ENCODE data around the gene NEK5.

The NEK5 gene

DNA sequence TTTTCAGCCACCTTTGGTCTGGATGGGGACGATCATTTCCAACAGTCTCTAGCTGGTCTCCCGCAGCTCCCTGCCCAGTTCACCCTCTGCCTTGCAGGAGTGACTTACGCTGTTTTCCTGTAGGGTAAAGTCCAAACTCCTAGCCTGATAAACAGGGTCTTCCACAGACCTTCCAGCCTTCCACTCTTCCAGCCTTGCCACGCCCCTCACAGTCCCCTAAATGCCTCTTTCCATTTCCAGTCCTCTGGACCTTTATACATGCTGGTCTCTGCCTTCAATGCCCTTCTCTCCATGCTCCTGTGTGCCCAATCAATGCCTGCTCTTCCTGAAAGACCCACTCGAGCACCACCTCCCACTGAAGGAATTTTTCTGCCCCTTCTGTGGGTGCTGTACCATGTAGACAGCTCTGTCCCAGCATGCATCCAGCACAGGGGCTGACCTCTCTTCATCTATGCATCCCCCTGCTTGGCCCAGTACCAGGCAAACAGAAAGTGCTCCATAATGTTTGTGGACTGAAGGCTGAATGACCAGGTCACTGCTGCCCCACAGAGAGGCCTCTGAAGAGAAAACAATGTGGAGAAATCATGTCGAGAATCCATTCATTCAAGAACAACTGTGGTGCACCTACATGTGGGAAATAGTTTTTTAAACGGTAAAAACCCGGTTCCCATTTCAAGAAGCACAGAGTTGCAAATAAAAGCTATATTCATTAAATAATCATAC lies 122.2 kb downstream of the NEK5 start:
- H3K4me1 ChIP-seq (ENCODE audit: control insufficient read depth in 5 of 5, insufficient read depth in 5 of 5, low read length in 5 of 5): peaks cover 0 to 13% (median 11%) of the 10 kb centered on the region in 5 donors
- no peaks in the 10 kb centered on the region for H3K27me3 ChIP-seq (ENCODE audit: control insufficient read depth in 5 of 5, insufficient read depth in 4 of 5, low read length in 5 of 5)
- H3K4me3 ChIP-seq (ENCODE audit: low read depth in 1 of 5, low read length in 5 of 5): no peak overlapping the region
- no peak overlapping the region for H3K27ac ChIP-seq (ENCODE audit: low read depth, low read length)
- no peaks in the 10 kb centered on the region for H3K36me3 ChIP-seq (ENCODE audit: control insufficient read depth in 5 of 5, insufficient read depth in 5 of 5, low read length in 5 of 5)
- H3K9ac ChIP-seq (ENCODE audit: low read length in 5 of 5): no peak overlapping the region
- H3K9me3 ChIP-seq (ENCODE audit: control insufficient read depth in 5 of 5, low read length in 5 of 5): no peaks in the 10 kb centered on the region

DNA sequence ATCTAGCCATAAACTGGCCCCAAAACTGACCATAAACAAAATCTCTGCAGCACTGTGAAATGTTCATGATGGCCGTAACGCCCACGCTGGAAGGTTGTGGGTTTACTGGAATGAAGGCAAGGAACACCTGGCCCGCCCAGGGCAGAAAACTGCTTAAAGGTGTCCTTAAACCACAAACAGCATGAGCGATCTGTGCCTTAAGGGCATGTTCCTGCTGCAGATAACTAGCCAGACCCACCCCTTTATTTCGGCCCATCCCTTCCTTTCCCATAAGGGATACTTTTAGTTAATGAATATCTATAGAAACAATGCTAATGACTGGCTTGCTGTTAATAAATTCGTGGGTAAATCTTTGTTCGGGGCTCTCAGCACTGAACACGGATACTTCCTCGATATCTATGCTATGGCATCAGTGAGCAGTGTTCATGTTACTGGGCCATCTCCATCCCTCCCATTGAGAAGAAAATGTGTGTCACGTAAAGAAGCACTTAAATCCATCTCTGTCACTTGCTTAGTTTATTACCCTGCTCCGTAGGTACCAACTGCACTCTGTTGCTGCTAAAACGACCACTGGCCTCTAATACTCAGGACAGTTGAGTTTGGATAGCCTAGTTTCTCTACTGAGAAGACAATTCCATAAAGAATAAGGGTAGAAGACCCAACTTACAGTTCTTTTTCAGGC lies 122.9 kb downstream of the NEK5 start:
- H3K27me3 ChIP-seq (ENCODE audit: control insufficient read depth in 5 of 5, insufficient read depth in 4 of 5, low read length in 5 of 5): no peaks in the 10 kb centered on the region
- no peak overlapping the region for H3K4me3 ChIP-seq (ENCODE audit: low read depth in 1 of 5, low read length in 5 of 5)
- no peak overlapping the region for H3K27ac ChIP-seq (ENCODE audit: low read depth, low read length)

DNA sequence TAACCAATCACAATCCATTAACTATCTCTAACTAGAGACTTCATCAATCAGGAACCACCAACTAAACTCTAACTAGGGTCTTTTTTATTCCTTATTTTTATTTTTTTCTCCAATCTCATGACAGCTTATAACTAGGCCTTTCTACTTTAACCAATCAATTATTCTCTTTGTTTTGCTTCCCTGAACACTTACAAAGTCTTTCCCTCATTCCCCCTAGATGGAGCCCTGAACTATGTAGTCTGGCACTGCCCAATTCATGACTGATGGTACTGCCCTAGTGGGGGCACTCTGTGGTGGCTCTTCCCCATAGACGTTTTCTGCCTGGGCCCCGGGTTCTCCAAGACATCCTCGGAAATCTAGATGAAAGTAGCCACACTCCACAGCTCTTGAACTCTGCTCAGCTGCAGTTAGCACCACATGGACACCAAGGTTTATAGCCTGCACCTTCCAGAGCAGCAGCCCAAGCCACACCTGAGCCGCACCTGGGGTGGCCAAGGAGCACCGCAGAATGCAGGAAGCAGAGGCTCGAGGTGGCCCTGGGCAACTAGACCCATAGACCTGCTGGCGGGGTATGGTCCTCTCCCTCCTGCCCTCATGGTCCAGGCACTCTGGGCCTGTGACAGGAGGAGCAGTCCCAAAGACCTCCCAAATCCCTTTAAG lies 124.2 kb downstream of the NEK5 start:
- no peaks in the 10 kb centered on the region for H3K27me3 ChIP-seq (ENCODE audit: control insufficient read depth in 5 of 5, insufficient read depth in 4 of 5, low read length in 5 of 5)
- H3K9me3 ChIP-seq (ENCODE audit: control insufficient read depth in 5 of 5, low read length in 5 of 5): no peaks in the 10 kb centered on the region
- no peak overlapping the region for H3K9ac ChIP-seq (ENCODE audit: low read length in 5 of 5)
- H3K4me1 ChIP-seq (ENCODE audit: control insufficient read depth in 5 of 5, insufficient read depth in 5 of 5, low read length in 5 of 5): peaks cover 0 to 7% (median 5%) of the 10 kb centered on the region in 5 donors
- no peak overlapping the region for H3K27ac ChIP-seq (ENCODE audit: low read depth, low read length)
- no peak overlapping the region for H3K4me3 ChIP-seq (ENCODE audit: low read depth in 1 of 5, low read length in 5 of 5)
- no peaks in the 10 kb centered on the region for H3K36me3 ChIP-seq (ENCODE audit: control insufficient read depth in 5 of 5, insufficient read depth in 5 of 5, low read length in 5 of 5)

More for the DNA sequence above, 122.9 kb downstream of the NEK5 start:
- Histone ChIP-seq H3K36me3 (ENCODE audit: control insufficient read depth in 5 of 5, insufficient read depth in 5 of 5, low read length in 5 of 5) (no peaks in the 10 kb centered on the region), H3K9ac (ENCODE audit: low read length in 5 of 5) (no peak overlapping the region), H3K4me1 (ENCODE audit: control insufficient read depth in 5 of 5, insufficient read depth in 5 of 5, low read length in 5 of 5) (peaks cover 0 to 7% (median 5%) of the 10 kb centered on the region in 5 donors), H3K9me3 (ENCODE audit: control insufficient read depth in 5 of 5, low read length in 5 of 5) (no peaks in the 10 kb centered on the region)

DNA sequence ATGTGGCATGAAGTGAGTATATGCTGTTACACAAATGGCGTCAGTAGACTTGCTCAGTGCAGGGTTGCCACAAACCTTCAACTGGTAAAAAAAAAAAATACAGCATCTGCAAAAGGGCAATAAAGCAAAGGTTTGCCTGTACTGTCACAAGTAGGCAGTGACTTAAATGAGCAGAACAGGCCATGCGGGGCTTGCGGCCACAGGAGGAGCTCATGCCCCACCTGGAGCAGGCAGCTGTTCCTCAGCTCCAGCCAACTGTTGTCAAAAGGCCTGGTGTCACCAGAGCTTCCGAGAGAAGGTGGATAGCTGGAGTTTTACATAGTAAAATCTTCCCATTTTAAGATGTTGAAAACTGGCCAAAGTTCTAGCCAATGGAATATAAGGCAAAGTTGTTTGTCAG lies 125.3 kb downstream of the NEK5 start:
- Histone ChIP-seq H3K4me3 (ENCODE audit: low read depth in 1 of 5, low read length in 5 of 5) (no peak overlapping the region), H3K27ac (ENCODE audit: low read depth, low read length) (no peak overlapping the region), H3K4me1 (ENCODE audit: control insufficient read depth in 5 of 5, insufficient read depth in 5 of 5, low read length in 5 of 5) (peaks cover 0 to 18% (median 11%) of the 10 kb centered on the region in 5 donors)

DNA sequence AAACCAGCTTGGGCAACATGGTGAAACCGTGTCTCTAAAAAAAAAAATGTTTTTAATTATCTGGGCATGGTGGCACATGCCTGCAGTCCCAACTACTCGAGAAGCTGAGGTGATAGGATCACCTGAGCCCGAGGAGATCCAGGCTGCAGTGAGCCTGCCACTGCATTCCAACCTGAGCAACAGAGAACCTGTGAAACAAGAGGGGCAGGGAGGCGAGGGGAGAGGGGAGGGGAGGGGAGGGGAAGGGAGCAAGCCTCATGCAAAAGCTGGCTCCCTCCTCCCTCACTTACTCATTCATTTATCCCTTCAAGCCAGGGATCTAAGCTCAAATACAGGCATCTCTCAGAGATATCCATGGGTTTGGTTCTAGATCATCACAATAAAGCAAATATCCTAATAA lies 126.5 kb downstream of the NEK5 start:
- Histone ChIP-seq H3K27me3 (ENCODE audit: control insufficient read depth in 5 of 5, insufficient read depth in 4 of 5, low read length in 5 of 5) (no peaks in the 10 kb centered on the region), H3K4me1 (ENCODE audit: control insufficient read depth in 5 of 5, insufficient read depth in 5 of 5, low read length in 5 of 5) (peaks cover 0 to 18% (median 11%) of the 10 kb centered on the region in 5 donors), H3K4me3 (ENCODE audit: low read depth in 1 of 5, low read length in 5 of 5) (no peak overlapping the region), H3K9ac (ENCODE audit: low read length in 5 of 5) (no peak overlapping the region), H3K9me3 (ENCODE audit: control insufficient read depth in 5 of 5, low read length in 5 of 5) (no peaks in the 10 kb centered on the region), H3K36me3 (ENCODE audit: control insufficient read depth in 5 of 5, insufficient read depth in 5 of 5, low read length in 5 of 5) (no peaks in the 10 kb centered on the region), H3K27ac (ENCODE audit: low read depth, low read length) (no peak overlapping the region)

More for the DNA sequence above, 125.3 kb downstream of the NEK5 start:
- Histone ChIP-seq H3K9me3 (ENCODE audit: control insufficient read depth in 5 of 5, low read length in 5 of 5) (no peaks in the 10 kb centered on the region), H3K9ac (ENCODE audit: low read length in 5 of 5) (no peak overlapping the region), H3K36me3 (ENCODE audit: control insufficient read depth in 5 of 5, insufficient read depth in 5 of 5, low read length in 5 of 5) (no peaks in the 10 kb centered on the region), H3K27me3 (ENCODE audit: control insufficient read depth in 5 of 5, insufficient read depth in 4 of 5, low read length in 5 of 5) (no peaks in the 10 kb centered on the region)

DNA sequence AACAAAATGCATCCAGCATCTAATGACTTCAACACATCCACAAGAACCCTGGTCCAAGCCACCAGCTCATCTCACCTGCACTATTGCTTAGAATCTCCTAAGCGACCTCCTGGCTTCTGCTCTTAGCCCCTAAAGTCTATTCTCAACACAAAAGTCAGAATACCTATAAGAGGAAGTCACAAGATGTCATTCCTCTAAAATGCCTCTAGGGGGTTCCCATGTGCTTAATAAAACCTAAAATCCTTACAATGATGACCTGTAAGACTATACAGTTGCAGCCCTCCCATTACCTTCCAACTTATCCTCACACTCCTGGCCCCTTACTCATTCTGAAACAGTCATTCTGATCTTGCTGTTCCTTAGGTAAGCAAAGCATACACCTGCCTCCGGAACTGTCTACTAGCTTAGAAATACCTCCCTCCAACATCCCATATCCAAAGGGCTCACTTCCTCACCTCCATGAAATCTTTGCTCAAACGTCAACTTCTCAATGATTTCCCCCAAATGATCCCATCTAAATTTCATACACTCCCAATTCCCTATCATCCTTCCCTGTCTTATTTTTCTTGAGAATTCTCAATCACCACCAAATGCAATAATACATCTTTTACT lies 127.6 kb downstream of the NEK5 start:
- Histone ChIP-seq H3K4me1 (ENCODE audit: control insufficient read depth in 5 of 5, insufficient read depth in 5 of 5, low read length in 5 of 5) (peaks cover 2 to 22% (median 15%) of the 10 kb centered on the region in 5 donors), H3K27ac (ENCODE audit: low read depth, low read length) (no peak overlapping the region), H3K9me3 (ENCODE audit: control insufficient read depth in 5 of 5, low read length in 5 of 5) (no peaks in the 10 kb centered on the region)

DNA sequence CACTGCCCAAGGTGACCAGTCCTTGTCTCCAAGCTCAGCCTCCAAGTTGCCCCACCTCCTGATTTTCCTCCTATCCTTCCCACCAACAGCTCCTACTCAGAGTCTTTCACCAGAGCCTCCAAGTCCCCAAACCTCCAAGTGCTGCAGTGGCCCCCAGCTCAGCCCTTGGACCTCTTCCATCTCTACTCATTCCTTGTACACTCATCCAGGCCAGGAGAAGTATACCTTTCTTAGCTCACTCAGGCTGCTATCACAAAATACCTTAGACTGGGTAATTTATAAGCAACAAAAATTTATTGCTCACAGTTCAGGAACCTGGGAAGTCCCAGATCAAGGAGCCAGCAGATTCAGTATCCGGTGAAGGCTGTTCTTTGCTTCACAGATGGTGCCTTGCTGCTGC lies 129.0 kb downstream of the NEK5 start:
- no peak overlapping the region for H3K9ac ChIP-seq (ENCODE audit: low read length in 5 of 5)
- H3K4me3 ChIP-seq (ENCODE audit: low read depth in 1 of 5, low read length in 5 of 5): peak overlapping the region in 1 of 5 donors; percentile 45
- H3K27ac ChIP-seq (ENCODE audit: low read depth, low read length): no peak overlapping the region

More for the DNA sequence above, 127.6 kb downstream of the NEK5 start:
- Histone ChIP-seq H3K4me3 (ENCODE audit: low read depth in 1 of 5, low read length in 5 of 5) (no peak overlapping the region), H3K36me3 (ENCODE audit: control insufficient read depth in 5 of 5, insufficient read depth in 5 of 5, low read length in 5 of 5) (no peaks in the 10 kb centered on the region), H3K27me3 (ENCODE audit: control insufficient read depth in 5 of 5, insufficient read depth in 4 of 5, low read length in 5 of 5) (no peaks in the 10 kb centered on the region), H3K9ac (ENCODE audit: low read length in 5 of 5) (no peak overlapping the region)

DNA sequence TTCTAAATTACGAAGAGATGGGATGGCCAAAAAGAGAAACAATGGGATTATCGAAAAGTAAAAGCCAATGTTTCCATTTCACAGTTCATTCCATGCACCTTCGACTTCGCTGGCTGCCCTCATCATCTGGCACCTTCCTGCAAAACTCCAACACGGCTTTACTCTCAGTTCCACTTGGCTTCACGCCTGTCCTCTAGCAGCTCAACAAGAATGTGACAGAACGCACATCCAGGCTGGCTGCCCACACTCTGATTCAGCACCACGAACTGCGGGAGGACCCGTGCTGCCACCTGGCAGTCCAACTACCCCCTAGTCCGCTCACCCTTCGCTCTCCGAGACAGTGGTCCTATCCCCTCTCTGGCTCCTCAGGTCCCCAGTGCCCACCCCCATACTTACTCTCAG lies 129.4 kb downstream of the NEK5 start:
- Histone ChIP-seq H3K27ac (ENCODE audit: low read depth, low read length) (no peak overlapping the region), H3K36me3 (ENCODE audit: control insufficient read depth in 5 of 5, insufficient read depth in 5 of 5, low read length in 5 of 5) (no peaks in the 10 kb centered on the region), H3K9ac (ENCODE audit: low read length in 5 of 5) (no peak overlapping the region), H3K9me3 (ENCODE audit: control insufficient read depth in 5 of 5, low read length in 5 of 5) (no peaks in the 10 kb centered on the region), H3K27me3 (ENCODE audit: control insufficient read depth in 5 of 5, insufficient read depth in 4 of 5, low read length in 5 of 5) (no peaks in the 10 kb centered on the region), H3K4me1 (ENCODE audit: control insufficient read depth in 5 of 5, insufficient read depth in 5 of 5, low read length in 5 of 5) (peaks cover 5 to 36% (median 29%) of the 10 kb centered on the region in 5 donors), H3K4me3 (ENCODE audit: low read depth in 1 of 5, low read length in 5 of 5) (peak overlapping the region in 1 of 5 donors; percentile 45)

More for the DNA sequence above, 129.0 kb downstream of the NEK5 start:
- Histone ChIP-seq H3K9me3 (ENCODE audit: control insufficient read depth in 5 of 5, low read length in 5 of 5) (no peaks in the 10 kb centered on the region), H3K36me3 (ENCODE audit: control insufficient read depth in 5 of 5, insufficient read depth in 5 of 5, low read length in 5 of 5) (no peaks in the 10 kb centered on the region), H3K4me1 (ENCODE audit: control insufficient read depth in 5 of 5, insufficient read depth in 5 of 5, low read length in 5 of 5) (peaks cover 5 to 36% (median 28%) of the 10 kb centered on the region in 5 donors), H3K27me3 (ENCODE audit: control insufficient read depth in 5 of 5, insufficient read depth in 4 of 5, low read length in 5 of 5) (no peaks in the 10 kb centered on the region)

DNA sequence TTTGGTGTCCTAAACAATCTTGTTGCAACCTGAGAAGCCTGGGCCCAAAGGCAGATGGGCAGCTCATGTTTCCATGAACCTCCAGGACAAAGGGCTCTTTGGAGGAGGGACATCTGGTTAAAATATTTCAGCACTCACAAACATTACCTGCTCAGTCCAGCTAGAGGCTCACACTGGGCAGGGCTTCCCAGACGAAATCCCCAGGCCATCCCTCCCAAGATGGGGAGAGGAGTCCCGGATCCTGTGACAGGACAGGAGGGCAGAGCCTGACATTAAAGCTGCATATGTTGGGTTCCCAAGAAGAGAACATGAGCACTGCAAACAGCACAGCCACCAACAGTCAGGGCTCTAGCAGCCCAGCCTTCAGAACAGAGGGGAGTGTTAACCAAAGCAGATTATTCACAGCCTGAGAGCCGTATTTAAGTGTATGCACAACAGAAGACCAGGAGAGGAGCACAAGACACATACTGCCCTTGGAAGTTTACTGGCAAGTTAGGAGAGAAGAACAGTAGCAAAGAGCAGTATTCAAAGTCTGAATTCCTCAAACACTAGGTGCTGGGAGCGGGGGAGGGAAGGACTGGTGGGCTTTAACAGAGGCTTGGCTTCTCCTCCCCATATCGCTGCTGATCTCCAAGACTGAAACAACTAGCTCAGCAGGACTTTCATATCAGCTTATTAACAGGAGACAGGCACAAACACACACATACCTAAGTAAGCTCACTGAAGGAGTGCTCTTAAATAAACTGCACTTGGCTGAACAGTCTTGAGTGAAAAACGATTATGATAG lies 130.0 kb downstream of the NEK5 start:
- Histone ChIP-seq H3K27ac (ENCODE audit: low read depth, low read length) (no peak overlapping the region), H3K9ac (ENCODE audit: low read length in 5 of 5) (no peak overlapping the region), H3K36me3 (ENCODE audit: control insufficient read depth in 5 of 5, insufficient read depth in 5 of 5, low read length in 5 of 5) (no peaks in the 10 kb centered on the region), H3K4me1 (ENCODE audit: control insufficient read depth in 5 of 5, insufficient read depth in 5 of 5, low read length in 5 of 5) (peaks cover 5 to 36% (median 29%) of the 10 kb centered on the region in 5 donors), H3K27me3 (ENCODE audit: control insufficient read depth in 5 of 5, insufficient read depth in 4 of 5, low read length in 5 of 5) (no peaks in the 10 kb centered on the region), H3K9me3 (ENCODE audit: control insufficient read depth in 5 of 5, low read length in 5 of 5) (no peaks in the 10 kb centered on the region), H3K4me3 (ENCODE audit: low read depth in 1 of 5, low read length in 5 of 5) (peak overlapping the region in 1 of 5 donors; percentile 45)

Measured in subcutaneous abdominal adipose tissue (tissue), 5 donors.